GM12892 (cell line): ENCODE data around the gene PVR.

Experiments used
- POLR2A ChIP-seq: IDR thresholded peaks from 2 replicates; pipeline ENCODE4 v1.6.1; 2011; ENCODE audit warnings: low read depth, low read length, control low read depth
- POLR2AphosphoS5 ChIP-seq: IDR thresholded peaks from 2 replicates; pipeline ENCODE4 v1.6.1; 2011; ENCODE audit warnings: low read depth, low read length, control low read depth
- TAF1 ChIP-seq: IDR thresholded peaks from 2 replicates; pipeline ENCODE4 v1.6.1; 2011; ENCODE audit warnings: low read depth, mild to moderate bottlenecking, control low read depth, low read length, borderline replicate concordance

GRCh38 chr19:44661904-44662303 lies 18.2 kb downstream of the PVR start:
- TF ChIP-seq POLR2A = no peak
- no peak for TF ChIP-seq POLR2AphosphoS5
- TF ChIP-seq TAF1 = no peak
